Stimulated activated naive CD4-positive, alpha-beta T cell treated with Interleukin-2 at 50 U/mL for 16 hours (primary cell): ENCODE measurements around the gene CAPN8.

Source experiments
- DNase-seq: peaks from one replicate; lab custom pipeline; 2025; lab: John Stamatoyannopoulos, UW

The CAPN8 gene

DNA sequence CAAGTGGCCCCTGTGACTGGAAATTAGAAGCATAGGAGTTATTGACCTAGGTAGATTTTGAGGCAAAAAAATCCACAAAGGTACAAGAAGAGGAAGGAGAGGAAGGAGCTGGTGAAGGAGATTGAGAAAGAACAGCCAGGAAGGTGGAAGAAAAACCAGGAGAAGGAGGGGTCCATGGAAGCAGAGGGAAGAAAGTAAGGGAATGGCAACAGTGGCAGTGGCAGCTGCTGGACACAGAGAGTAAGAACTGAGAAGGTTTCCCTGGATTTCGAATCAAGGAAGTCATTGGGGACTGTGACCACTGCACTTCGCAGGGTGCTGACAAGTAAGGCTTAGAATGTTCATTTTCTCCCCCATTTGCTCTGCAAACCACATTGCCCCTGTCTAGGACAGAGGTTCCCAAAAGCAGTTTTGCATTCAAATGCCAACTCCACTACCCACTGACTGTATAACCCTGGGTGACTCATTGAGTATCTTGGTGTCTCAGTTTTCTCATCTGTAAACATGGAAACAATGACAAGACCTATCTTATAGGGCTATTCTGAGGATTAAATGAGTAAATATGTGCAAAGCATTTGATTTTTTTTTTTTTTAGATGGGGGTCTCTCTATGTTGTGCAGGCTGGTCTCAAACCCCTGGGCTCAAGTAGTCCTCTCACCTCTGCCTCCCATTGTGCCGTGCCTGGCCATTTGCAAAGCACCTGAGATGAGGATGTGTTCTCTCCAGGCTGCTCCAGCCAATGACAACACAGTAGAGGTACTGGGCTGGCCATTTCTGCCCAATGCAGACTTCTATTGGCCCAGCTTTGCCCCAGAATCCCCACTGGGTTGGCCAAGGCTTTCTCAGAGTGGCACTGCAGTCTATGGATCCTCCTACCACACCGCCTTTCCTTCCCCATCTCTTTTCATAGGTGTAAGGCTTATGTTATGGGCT, 37.5 kb upstream of the CAPN8 start:
- DNase-seq, result no peak

DNA sequence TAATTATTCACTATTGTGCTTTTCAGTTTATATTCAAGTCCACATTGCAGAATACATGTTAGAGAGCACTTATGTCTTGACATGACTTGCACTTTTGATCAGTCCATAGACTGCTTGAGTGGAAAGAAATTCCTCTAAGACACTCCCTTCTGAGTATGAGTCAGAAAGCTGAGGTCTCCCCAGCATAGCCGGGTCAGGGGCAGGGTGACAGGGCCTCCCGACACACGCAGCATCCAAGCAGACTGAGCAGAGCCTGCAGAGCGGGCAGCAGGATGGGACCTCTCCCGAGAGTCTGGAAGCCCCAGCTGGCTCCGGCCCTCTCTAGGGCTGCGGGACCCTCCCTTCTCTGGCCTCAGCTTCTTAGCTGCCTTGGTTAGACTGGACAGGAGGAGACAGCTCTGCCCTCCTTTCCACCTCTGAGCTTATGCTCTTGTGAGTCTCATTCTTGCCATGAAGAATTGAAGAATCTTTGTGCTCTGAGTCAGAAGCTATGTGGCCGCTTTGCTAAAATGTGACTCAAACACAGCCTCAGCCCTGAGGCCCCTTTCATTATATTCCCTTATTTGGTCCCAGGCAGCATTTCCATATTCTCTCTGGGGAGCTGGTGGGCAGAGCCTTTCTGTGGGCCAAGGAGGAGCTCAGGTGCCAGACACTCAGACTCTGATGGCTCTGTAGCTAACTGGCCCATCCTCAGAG, 35.6 kb upstream of the CAPN8 start:
- no peak for DNase-seq

DNA sequence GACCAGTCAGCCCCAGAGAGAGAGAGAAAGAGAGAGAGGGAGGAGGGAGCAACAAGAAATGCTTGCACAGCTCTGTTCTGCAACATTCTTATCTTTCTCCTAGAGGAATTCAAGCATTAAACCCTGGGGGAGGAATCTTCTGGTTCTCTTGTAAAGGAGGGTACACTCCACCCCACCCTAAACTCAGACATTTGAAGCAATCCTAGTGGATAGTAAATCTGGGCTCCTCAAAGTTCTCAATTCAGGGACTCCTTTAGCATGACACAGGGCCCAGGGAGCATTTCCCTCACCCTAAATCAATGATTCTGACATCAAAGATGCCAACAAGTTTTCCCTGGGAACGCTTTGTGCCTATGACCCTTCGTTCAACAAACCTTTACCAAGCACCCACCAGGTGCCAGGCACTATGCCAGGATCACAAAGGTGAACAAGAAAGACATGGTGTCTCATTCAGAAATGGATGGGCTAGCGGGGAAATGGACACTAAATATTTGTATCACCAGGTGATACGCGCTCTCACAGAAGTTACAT, 35.0 kb upstream of the CAPN8 start:
- no peak for DNase-seq

DNA sequence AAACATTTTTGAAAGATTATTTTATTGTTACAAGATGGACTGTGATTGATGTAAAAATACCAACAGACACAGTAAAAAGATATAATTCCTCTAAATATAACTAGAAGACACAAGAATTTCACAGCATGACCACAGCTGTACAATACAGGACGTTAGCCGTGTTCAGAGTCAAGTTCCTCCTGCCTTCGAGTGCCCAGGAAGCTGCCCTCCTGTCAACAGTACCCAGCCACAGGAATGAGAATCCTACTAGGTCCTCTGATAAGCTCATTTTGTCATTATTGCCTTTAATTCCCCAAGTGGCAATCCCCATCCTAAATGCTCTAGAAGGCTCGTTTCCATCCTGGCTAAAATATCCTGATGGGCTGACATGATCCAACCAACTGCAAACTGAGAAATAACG, 30.4 kb upstream of the CAPN8 start:
- no peak for DNase-seq

DNA sequence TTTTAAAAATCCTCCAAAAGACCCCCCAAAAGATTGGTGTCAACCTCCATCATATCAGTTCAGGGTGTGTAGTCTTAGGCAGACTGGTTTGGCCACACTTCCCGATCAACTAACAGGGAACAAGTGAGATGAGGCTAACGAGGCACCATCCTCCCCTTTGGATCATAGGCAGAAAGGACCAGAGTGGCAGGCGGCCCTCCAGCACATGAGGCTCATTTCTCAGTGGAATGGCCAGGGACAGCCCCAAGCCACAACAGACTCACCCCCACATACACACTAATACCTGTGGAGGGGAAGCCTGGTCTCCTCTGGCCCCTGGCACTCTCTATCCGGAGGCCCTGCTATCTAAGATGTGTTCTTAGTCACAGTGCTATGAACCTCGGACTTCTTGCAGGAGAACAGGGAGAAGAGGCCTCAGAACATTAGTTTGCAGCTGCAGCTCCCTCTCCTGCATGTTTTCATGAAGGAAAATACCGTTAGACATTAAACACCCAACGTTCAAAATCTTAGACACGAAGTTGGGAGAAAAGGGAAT, 29.6 kb upstream of the CAPN8 start:
- no peak for DNase-seq

DNA sequence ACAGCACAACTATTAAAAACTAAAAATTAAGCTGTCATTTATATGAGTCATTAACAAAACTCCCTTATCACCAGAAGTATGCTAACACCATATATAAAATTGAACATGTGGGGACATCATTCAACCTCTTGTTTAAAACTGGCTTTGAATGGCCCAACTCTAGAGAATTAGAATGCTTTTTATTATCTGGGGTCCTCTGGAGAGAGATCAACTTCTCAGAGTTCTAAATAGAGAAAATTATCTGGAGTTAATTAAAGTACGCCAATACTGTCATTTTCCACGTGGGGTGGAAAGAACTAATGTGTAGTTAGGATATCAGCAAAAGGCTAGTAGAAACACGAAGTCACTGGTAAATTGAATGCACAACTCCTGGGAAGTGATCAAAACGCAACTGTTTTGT, 25.6 kb upstream of the CAPN8 start:
- DNase-seq, result no peak

DNA sequence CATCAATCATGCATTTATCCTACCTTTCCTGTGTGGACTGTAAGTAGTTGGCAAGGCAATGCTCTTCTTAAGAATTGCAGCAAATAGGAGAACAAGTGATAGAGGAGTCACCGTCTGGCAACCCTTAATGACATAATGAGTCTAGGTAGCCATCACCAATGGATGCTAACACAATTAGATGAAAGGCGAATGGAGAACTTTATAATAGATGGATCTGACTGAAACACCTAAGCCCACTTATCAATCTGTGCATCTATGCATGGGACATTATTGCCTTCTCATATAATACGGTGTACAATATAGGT, 18.9 kb upstream of the CAPN8 start:
- DNase-seq, result no peak

DNA sequence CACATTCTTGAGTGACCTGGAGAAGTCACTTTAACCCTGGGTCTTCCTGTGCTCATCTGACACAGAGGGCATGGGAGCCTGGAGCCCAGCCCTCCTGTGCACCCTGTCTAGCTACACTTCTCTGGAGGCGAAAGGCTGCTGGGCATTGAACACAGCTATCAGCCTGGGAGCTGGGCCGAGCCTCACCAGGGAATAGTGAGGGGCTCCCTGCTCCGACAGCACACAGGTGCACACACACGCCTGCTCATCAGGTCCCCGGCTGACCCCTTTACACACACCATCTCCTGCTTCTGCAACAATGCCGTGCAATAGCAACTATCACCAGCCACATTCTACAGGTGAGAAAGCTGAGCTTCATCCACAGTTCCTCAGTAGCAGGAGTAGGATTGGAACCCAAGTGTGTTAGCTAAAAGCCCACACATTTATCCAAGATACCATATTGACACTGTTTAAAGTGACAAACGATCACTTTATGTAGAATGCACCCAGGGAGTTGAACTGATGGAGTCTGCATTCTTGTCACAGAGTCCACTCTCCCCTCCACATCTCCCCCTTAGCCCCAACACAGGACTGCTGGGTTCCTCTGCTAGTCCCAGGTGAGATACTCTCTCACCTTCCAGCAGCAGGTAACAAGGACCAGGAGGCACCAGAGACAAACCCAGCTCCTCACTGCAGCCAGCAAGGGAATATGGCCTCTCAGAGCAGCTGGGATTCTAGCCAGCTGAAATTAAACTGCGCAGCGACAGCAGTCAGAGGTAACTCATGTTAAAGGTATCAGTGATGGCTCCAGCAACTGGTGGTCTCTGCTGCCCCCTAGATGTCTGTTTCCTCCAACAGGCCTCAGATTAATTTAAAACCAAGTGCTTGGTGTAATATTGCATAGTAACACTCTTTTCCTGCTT, 18.3 kb upstream of the CAPN8 start:
- DNase-seq, result peak; percentile 36

DNA sequence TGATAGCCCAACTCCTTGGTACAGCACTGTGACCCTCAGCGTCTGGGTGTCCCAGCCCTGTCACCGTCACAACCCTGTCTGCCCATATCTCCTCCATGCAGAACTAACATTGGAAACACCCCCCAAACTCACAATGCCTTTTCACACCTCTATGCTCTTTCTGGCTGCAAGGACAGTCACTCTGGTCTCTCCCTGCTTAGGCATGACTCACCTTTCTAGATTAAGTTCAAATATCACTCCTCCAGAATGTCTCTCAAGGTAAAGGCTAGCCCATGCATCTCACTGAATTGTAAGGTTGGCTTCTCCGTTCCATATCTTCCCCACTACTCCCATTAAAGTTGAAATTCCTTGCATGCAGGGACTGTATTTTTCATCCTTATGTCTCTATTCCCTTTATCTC, 17.0 kb upstream of the CAPN8 start:
- DNase-seq, result no peak

DNA sequence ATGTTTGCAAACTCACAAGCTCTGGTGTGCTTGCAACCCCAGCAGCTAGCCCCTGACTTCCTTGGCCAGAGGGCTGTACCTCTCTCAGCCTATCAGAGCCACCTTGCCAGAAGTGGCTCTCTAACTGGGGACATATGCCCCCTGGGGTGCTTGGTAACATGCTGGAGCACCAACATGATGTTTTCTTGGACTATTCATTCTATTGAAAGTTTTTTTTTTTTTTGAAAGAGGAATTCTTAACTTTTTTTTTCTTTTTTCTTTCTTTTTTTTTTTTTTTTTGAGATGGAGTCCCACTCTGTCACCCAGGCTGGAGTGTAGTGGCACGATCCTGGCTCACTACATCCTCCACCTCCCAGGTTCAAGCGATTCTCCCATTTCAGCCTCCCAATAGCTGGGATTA, 14.7 kb upstream of the CAPN8 start:
- no peak for DNase-seq

DNA sequence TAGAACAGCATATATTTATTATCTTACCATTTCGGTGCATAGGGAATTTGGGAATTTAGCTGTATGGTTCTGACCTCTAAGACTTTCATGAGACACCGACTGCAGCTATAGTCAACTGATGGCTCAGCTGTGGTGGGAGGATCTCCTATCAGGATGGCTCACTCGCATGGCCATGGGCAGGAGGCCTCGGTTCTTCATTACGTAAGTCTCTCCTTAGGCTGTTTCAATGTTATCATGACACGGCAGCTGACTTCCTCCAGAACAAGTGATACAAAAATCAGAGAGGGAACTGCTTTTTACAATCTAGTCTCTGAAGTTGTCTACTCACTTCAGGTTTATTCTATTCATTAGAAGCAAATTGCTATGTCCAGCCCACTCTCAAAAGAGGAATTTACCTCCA, 13.3 kb upstream of the CAPN8 start:
- DNase-seq, result no peak

DNA sequence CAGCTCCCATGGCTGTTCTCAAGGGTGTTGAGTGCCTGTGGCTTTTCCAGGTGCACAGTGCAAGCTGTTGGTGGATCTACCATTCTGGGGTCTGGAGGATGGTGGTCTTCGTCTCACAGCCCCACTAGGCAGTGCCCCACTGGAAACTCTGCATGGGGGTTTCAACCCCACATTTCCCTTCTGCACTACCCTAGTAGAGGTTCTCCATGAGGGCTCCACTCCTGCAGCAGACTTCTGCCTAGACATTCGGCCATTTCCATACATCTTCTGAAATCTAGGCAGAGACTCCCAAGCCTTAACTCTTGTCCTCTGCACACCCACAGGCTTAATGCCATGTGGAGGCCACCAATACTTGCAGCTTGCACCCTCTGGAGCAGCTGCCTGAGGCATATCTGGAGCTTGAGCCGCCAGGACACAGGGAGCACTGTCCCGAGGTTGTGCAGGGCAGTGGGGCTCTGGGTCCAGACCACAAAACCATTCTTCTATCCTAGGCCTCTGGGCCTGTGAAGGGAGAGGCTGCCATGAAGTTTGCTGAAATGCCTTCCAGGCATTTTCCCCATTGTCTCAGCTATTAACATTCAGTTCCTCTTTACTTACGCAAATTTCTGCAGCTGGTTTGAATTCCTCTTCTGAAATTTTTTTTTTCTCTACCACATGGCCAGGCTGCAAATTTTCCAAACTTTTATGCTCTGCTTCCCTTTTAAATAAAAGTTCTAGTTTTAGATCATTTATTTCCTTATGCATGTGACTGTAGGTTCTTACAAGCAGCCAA, 8.8 kb upstream of the CAPN8 start:
- no peak for DNase-seq

DNA sequence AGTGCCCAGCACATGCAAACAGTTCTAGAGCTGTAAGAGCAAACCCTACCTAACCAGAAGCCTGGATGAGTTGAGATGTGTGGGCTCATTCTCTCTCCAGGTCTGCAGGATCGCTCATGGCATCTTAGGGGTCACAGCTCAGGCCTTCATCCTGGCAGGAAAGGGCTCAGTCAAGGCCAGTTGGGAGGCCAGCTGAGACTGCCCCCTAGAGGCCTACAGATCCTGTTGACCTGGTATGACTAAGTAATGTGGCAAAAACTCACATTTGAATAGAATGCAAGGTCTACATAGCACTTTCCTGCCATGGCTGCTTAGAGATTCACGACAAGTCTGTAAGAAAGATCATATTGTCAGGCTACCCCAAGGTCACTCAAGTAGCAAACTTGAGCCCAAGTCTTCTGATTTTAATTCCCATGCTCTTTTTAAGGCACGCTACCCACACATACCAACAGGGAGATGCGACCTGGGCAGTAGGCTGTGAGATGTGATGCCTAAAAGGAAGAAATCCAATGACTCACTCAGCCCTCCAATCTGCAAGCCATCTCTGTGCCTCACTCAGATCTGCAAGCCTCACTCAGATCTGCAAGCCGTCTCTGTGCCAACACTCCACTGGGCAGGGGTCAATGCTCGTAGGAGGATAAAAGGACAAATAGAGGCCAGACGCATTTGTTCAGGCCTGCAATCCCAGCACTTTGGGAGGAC, 5.1 kb upstream of the CAPN8 start:
- no peak for DNase-seq

DNA sequence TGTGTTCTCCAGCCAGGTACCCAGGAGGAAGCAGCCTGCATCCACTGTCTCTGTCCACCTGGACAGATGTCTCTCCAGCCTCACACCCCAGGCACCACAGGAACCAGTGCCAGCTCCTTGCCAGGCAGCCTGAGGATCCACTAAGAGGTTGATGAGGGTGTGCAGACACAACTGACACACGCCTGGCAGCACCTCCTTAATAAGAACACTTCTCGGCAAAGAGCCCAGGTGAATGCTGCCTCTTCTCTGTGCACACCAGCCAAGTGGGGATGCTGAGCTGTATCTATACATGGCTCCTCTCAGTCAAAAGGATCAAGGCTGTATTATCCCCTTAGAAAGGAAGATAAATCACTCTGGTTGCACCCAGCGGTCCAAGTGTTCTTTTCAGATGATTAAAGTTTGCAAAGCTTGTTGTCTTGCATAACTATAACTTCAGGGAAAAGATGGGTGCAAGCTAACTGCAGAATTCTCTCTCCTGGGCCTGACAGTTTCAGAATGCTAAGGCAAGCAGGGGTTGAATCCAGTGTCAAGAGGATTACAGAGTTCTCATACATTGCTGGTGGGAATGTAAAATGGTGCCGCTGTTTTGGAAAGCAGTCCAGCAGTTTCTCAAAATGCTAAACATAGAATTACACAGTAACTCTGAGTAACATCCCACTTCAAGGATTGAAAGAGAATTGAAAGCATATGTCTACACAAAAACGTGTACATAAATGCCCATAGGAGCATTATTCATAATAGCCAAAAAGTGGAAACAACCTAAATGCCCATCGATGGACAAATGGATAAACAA, 3.7 kb upstream of the CAPN8 start:
- no peak for DNase-seq

DNA sequence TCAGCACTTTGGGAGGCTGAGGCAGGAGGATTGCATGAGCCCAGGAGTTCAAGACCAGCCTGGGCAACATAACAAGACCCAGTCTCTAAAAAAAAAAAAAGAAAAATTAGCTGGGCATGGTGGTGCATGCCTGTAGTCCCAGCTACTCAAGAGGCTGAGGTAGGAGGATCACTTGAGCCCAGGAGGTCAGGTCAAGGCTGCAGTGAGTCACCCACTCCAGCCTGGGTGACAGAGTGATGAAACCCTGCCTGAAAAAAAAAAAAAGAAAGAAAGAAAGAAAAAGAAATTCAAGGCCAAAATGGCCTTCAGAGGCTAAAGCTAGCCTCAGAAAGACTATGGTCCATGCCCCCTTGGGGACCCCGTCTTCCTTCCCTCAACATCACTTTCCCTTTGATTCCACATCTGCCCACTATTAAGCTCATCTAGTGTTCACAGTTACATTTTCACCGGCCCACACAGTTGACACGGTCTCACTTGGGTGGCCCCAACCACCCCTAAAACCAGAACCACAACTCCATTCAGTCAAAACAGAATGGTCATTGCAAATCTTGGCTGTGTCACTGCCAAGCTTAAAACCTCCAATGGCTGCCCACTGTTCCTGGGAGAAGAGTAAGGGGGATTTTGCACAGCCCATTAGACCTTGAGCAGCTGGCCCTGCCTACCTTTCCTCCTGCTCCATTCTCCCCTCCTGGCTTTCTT, 2.1 kb upstream of the CAPN8 start:
- no peak for DNase-seq

DNA sequence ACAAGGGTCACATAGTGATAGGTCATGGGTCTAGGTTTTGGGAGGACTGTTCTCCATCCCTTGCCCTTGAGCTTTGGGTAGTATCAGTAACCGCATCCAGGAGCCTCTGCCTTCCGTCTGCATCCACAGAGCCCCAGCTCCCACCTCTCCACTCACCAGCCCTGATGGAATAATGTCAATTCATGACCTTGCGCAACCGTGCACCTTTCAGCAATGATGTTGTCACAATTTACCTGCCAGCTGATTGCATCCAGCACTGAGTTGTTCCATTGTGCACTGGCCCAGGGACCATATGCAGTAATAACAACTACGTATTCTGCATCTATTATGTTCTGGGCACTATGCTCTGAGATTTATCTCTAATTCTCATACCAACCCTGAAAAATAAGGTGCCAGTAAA, 1.4 kb downstream of the CAPN8 start:
- no peak for DNase-seq

DNA sequence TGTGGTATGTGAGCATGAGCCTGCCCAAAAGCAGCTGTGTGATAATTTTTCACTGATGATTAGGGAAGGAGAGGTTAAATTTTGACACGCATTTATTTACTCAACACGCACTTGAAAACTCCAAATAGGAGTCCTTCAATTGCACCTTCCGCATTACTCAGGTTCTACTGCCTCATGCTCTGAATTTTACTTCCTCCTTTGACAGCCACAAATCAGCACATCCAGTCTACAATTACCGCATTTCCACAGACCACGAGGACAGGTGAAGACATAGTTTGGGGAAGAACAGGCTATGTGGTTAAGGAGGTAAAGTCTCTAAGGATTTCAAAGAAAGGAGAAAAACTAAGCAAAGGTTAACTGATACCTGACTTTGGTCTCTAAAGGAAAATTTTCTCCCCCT, 2.6 kb downstream of the CAPN8 start:
- DNase-seq, result no peak

DNA sequence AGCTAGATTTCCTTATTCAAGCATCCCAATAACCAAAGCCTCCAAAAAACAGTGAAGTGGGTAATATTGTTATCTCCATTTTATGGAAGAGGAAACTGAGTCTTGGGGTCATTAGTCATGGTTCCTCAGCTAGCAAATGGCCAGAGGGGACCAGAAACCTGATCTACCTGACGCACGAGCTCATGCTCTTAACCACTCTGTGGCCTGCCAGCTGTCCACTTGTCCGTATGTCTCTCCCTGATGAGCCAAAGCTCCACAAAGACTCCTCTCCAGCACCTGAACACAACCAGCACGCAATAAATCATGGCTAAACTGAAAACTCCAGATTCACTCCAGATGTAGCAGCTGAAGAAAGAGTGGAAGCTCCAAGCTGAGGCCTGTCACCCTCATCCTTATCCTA, 5.8 kb downstream of the CAPN8 start:
- DNase-seq, result no peak

DNA sequence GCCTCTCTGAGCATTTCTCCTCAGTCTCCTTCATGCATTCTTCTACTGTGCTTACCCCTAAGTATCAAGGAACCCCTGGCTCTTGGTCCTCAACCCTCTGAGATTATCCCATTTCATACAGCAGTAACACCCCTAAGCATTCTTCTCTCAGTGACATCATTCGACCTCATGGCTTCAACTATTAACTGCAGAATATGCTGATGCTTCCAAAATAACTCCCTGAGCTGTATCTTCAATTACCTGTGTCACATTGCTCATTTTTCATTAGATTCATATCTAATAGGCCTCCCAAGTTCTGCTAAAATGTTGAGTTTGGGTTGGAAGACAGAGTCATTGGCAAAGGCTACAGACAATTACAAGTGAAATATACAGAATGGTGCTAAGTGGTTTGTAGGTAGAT, 7.5 kb downstream of the CAPN8 start:
- no peak for DNase-seq
